ENCODE measurements around the gene POU2AF2. TPM values are rescaled to one million over a fixed set of nuclear protein-coding genes. Genes with fewer than 3 reads are reported as not detected.

Gene POU2AF2
- total and polyA plus RNA-seq, 4 experiments from 2014 or later: not detected

DNA sequence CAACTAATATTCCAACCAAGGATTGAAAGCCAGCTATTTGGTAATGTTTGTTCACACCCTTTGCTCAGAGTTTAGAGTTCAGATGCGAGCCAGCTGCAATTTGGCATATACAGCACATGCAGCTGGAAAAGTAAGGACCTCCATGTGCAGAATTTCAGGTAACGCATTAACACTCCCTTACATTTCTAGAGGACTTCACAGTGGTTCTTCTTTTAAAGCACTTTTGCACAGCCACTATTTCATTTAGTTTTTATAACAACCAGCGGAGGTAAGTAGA, 56.3 kb downstream of the POU2AF2 start:
- Histone ChIP-seq H3K4me1 (ENCODE audit: insufficient read depth, low read length) (no peaks in the 10 kb centered on the region), H3K36me3 (ENCODE audit: insufficient read depth, low read length) (no peaks in the 10 kb centered on the region), H3K27me3 (ENCODE audit: insufficient read depth, low read length) (no peaks in the 10 kb centered on the region), H3K4me3 (ENCODE audit: low read length in 2 of 2) (no peak overlapping the region), H3K27ac (ENCODE audit: low read depth, low read length) (no peak overlapping the region), H3K9me3 (ENCODE audit: control insufficient read depth in 1 of 2, low read length in 2 of 2) (no peaks in the 10 kb centered on the region)
- Mint-ChIP-seq H3K36me3 (no peaks in the 10 kb centered on the region), H3K27ac (no peak overlapping the region), H3K27me3 (peaks cover 20 to 41% of the 10 kb centered on the region in 2 donors), H3K4me1 (peaks cover 1 to 12% (median 4%) of the 10 kb centered on the region in 4 donors), H3K4me3 (no peak overlapping the region), H3K9me3 (no peaks in the 10 kb centered on the region)
- DNase-seq: no peak
- CTCF ChIA-PET (ENCODE audit: partially characterized antibody): no interaction called here
- POLR2A ChIA-PET (ENCODE audit: partially characterized antibody): no interaction called here
- intact Hi-C loops (cut with micrococcal nuclease): no loop called here

DNA sequence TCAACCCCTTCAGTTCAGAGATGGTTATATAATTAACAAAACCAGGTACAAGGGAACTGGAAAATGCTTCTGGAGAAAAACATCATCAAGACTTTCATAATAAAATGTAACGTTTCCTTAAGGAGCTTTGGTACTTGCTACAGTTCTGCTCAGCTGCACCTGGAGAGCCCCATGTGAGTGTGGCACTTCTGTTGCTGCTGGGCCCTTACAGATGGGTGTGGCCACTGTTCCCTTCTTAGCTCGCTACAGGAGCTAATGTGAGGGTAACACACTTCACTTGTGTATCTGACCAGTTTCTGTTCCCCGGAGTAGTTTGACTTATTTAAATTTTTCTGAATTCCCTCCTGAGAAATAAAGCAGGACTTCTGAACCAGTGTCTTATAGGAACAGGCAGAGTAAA, 56.8 kb downstream of the POU2AF2 start:
- H3K27ac Mint-ChIP-seq: no peak overlapping the region
- Histone ChIP-seq H3K27ac (ENCODE audit: low read depth, low read length) (no peak overlapping the region), H3K27me3 (ENCODE audit: insufficient read depth, low read length) (no peaks in the 10 kb centered on the region), H3K4me1 (ENCODE audit: insufficient read depth, low read length) (no peaks in the 10 kb centered on the region), H3K4me3 (ENCODE audit: low read length in 2 of 2) (no peak overlapping the region), H3K36me3 (ENCODE audit: insufficient read depth, low read length) (no peaks in the 10 kb centered on the region), H3K9me3 (ENCODE audit: control insufficient read depth in 1 of 2, low read length in 2 of 2) (no peaks in the 10 kb centered on the region)
- no peaks in the 10 kb centered on the region for H3K9me3 Mint-ChIP-seq
- ChIA-PET CTCF (ENCODE audit: partially characterized antibody) (interaction anchor here (1.7 kb wide), 1 partner anchor 19 kb away, joined by 7 read pairs; no protein-coding TSS in a partner anchor), POLR2A (ENCODE audit: partially characterized antibody) (no interaction called here)
- peaks cover 20 to 38% of the 10 kb centered on the region in 2 donors for H3K27me3 Mint-ChIP-seq
- no peak for DNase-seq
- peaks cover 1 to 9% (median 4%) of the 10 kb centered on the region in 4 donors for H3K4me1 Mint-ChIP-seq
- no peak overlapping the region for H3K4me3 Mint-ChIP-seq
- H3K36me3 Mint-ChIP-seq: no peaks in the 10 kb centered on the region
- intact Hi-C loops (cut with micrococcal nuclease): no loop called here

DNA sequence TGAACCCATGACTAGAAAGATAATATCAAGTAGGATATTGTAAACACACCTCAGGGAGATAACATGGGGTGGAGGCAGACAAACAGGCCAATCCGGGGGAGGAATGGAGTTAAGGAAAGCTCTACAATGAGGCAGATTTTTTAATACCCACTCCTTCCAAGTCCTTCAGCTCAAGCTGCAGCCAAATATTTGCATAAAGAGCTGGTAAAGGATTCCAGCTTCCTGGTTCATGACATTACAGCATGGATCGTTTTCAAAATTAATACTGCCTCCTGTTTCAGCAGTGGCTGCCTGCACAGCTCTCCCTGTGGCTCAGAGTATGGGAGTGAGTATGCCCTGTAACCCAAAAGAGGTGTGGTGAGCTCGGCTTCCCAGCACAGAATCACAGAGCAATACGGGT, 57.9 kb downstream of the POU2AF2 start:
- H3K4me1 Mint-ChIP-seq: peaks cover 0 to under 1% (median 0%) of the 10 kb centered on the region in 4 donors
- POLR2A ChIA-PET (ENCODE audit: partially characterized antibody): no interaction called here
- Histone ChIP-seq H3K27ac (ENCODE audit: low read depth, low read length) (no peak overlapping the region), H3K9me3 (ENCODE audit: control insufficient read depth in 1 of 2, low read length in 2 of 2) (no peaks in the 10 kb centered on the region), H3K4me1 (ENCODE audit: insufficient read depth, low read length) (no peaks in the 10 kb centered on the region), H3K27me3 (ENCODE audit: insufficient read depth, low read length) (no peaks in the 10 kb centered on the region), H3K36me3 (ENCODE audit: insufficient read depth, low read length) (no peaks in the 10 kb centered on the region), H3K4me3 (ENCODE audit: low read length in 2 of 2) (no peak overlapping the region)
- no peaks in the 10 kb centered on the region for H3K36me3 Mint-ChIP-seq
- H3K27me3 Mint-ChIP-seq: peaks cover 21 to 33% of the 10 kb centered on the region in 2 donors
- DNase-seq: no peak
- CTCF ChIA-PET (ENCODE audit: partially characterized antibody): interaction anchor here (0.9 to 1.7 kb wide), 2 partner anchors 21 to 125 kb away, joined by 3 to 7 read pairs; no protein-coding TSS in a partner anchor
- no peaks in the 10 kb centered on the region for H3K9me3 Mint-ChIP-seq
- no peak overlapping the region for H3K27ac Mint-ChIP-seq
- no peak overlapping the region for H3K4me3 Mint-ChIP-seq
- intact Hi-C loops (cut with micrococcal nuclease): no loop called here

DNA sequence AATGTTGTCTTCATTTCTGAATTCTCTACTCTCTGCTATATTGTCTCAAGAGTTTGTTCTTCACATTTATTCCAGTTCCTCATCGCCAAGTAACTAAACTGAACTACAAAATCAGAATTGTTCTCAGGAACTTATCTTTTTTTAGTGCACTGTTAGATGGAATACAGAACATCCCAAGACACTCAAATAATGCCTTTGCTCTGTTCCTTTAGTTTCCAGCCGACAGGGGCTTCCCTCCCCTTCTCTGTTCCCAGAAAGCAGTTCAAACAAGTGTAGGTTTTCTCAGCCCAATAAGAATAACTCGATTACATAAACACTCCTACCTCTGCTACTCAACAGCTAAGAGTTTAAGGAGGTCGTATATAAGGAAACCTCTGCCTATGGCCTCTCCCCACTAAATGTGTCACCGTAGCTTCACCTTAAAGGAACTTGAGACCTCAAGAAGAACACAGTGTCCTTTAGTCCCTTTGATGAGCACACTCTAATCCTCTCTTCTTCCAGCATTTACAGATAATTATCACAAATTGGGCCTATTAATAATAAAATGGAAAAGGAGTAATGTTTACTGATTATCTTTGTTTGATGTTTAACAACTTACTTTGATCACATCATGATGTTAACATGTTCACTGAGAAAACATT, 59.8 kb downstream of the POU2AF2 start:
- CTCF ChIA-PET (ENCODE audit: partially characterized antibody): no interaction called here
- Mint-ChIP-seq H3K4me1 (no peaks in the 10 kb centered on the region), H3K27me3 (peaks cover 20 to 41% of the 10 kb centered on the region in 2 donors), H3K36me3 (no peaks in the 10 kb centered on the region), H3K27ac (no peak overlapping the region), H3K4me3 (no peak overlapping the region), H3K9me3 (no peaks in the 10 kb centered on the region)
- H3K4me3 ChIP-seq (ENCODE audit: low read length in 2 of 2): no peak overlapping the region
- intact Hi-C loops (cut with micrococcal nuclease): no loop called here
- H3K27ac ChIP-seq (ENCODE audit: low read depth, low read length): no peak overlapping the region
- POLR2A ChIA-PET (ENCODE audit: partially characterized antibody): no interaction called here
- H3K27me3 ChIP-seq (ENCODE audit: insufficient read depth, low read length): no peaks in the 10 kb centered on the region
- H3K36me3 ChIP-seq (ENCODE audit: insufficient read depth, low read length): no peaks in the 10 kb centered on the region
- no peak for DNase-seq
- no peaks in the 10 kb centered on the region for H3K9me3 ChIP-seq (ENCODE audit: control insufficient read depth in 1 of 2, low read length in 2 of 2)
- no peaks in the 10 kb centered on the region for H3K4me1 ChIP-seq (ENCODE audit: insufficient read depth, low read length)

DNA sequence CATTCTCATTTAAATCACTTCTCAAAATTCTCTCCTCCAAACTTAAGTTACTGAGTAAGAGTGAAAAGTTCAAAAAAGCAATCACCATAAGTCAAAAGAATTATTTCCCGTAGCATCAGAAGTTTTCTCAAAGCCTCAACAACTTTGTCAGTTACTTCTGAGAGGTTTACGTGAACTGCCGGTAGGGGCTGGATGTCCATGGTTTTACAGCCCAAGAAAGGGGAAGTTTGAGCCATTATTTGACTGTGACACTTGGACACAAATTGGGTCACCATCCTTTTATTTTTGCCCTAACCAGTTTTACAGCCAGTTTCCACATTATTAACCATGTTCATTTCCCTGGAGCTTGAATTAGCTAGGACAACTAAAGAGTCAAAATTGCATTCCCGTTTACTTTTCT, 60.4 kb downstream of the POU2AF2 start:
- POLR2A ChIA-PET (ENCODE audit: partially characterized antibody): no interaction called here
- intact Hi-C loops (cut with micrococcal nuclease): no loop called here
- Histone ChIP-seq H3K9me3 (ENCODE audit: control insufficient read depth in 1 of 2, low read length in 2 of 2) (no peaks in the 10 kb centered on the region), H3K4me3 (ENCODE audit: low read length in 2 of 2) (no peak overlapping the region), H3K27ac (ENCODE audit: low read depth, low read length) (no peak overlapping the region), H3K27me3 (ENCODE audit: insufficient read depth, low read length) (no peaks in the 10 kb centered on the region), H3K36me3 (ENCODE audit: insufficient read depth, low read length) (no peaks in the 10 kb centered on the region), H3K4me1 (ENCODE audit: insufficient read depth, low read length) (no peaks in the 10 kb centered on the region)
- H3K9me3 Mint-ChIP-seq: no peaks in the 10 kb centered on the region
- DNase-seq: no peak
- no peaks in the 10 kb centered on the region for H3K36me3 Mint-ChIP-seq
- no peaks in the 10 kb centered on the region for H3K4me1 Mint-ChIP-seq
- no peak overlapping the region for H3K27ac Mint-ChIP-seq
- no peak overlapping the region for H3K4me3 Mint-ChIP-seq
- H3K27me3 Mint-ChIP-seq: peaks cover 16 to 37% of the 10 kb centered on the region in 2 donors
- CTCF ChIA-PET (ENCODE audit: partially characterized antibody): no interaction called here

DNA sequence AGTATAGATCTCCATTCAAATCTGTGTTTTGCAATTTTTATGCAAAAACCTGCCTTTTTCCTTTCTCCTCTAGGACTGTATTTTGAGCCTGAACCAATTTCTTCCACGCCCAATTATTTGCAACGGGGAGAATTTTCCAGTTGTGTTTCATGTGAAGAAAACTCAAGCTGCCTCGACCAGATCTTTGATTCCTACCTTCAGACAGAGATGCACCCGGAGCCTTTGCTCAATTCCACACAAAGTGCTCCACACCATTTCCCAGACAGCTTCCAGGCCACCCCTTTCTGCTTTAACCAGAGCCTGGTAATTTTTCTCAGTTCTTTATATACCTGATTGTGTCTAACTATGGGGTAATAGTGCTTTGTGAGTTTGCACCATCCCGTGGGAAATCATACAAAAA, 60.8 kb downstream of the POU2AF2 start:
- intact Hi-C loops (cut with micrococcal nuclease): no loop called here
- CTCF ChIA-PET (ENCODE audit: partially characterized antibody): no interaction called here
- Histone ChIP-seq H3K27ac (ENCODE audit: low read depth, low read length) (no peak overlapping the region), H3K9me3 (ENCODE audit: control insufficient read depth in 1 of 2, low read length in 2 of 2) (no peaks in the 10 kb centered on the region), H3K4me3 (ENCODE audit: low read length in 2 of 2) (no peak overlapping the region), H3K36me3 (ENCODE audit: insufficient read depth, low read length) (no peaks in the 10 kb centered on the region), H3K4me1 (ENCODE audit: insufficient read depth, low read length) (no peaks in the 10 kb centered on the region), H3K27me3 (ENCODE audit: insufficient read depth, low read length) (no peaks in the 10 kb centered on the region)
- Mint-ChIP-seq H3K9me3 (no peaks in the 10 kb centered on the region), H3K36me3 (no peaks in the 10 kb centered on the region), H3K27me3 (peaks cover 15 to 34% of the 10 kb centered on the region in 2 donors), H3K4me3 (no peak overlapping the region), H3K4me1 (no peaks in the 10 kb centered on the region), H3K27ac (no peak overlapping the region)
- DNase-seq: no peak
- POLR2A ChIA-PET (ENCODE audit: partially characterized antibody): no interaction called here

DNA sequence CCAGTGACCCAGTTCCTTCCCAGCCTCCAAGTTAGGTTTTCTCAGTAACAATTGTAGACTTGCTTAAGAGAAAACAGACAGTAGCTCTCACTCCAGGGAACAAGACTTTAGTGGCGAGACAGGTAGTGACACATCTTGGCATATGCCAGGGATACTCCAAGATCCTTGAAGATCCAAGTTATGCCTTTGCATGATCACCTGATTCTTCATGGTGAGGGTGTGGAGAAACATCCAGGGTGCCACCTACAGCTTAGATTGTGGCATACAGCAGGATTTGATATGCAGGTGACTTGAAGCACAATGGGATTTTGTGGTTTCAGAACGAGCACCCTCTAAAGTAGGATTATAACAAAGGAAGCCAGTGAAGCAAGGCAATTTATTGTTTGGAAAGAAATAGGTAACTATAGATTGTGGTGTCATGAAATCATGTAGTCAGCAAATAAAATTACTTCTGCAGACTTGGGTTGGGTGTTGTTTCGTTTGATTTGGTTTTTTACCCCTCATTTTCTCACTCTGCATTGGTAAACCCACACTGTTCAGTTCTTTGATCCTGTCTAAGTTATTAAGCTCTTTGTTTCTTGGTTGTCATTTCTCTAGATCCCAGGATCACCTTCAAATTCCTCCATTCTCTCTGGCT, 62.1 kb downstream of the POU2AF2 start:
- Histone ChIP-seq H3K4me1 (ENCODE audit: insufficient read depth, low read length) (no peaks in the 10 kb centered on the region), H3K9me3 (ENCODE audit: control insufficient read depth in 1 of 2, low read length in 2 of 2) (no peaks in the 10 kb centered on the region), H3K27me3 (ENCODE audit: insufficient read depth, low read length) (no peaks in the 10 kb centered on the region), H3K27ac (ENCODE audit: low read depth, low read length) (no peak overlapping the region), H3K4me3 (ENCODE audit: low read length in 2 of 2) (no peak overlapping the region), H3K36me3 (ENCODE audit: insufficient read depth, low read length) (no peaks in the 10 kb centered on the region)
- no peak for DNase-seq
- ChIA-PET CTCF (ENCODE audit: partially characterized antibody) (interaction anchor here (1.0 kb wide), 1 partner anchor 25 kb away, joined by 3 read pairs; no protein-coding TSS in a partner anchor), POLR2A (ENCODE audit: partially characterized antibody) (no interaction called here)
- no peaks in the 10 kb centered on the region for H3K36me3 Mint-ChIP-seq
- H3K9me3 Mint-ChIP-seq: peaks cover 0 to 2% (median 0%) of the 10 kb centered on the region in 8 donors
- no peak overlapping the region for H3K4me3 Mint-ChIP-seq
- H3K4me1 Mint-ChIP-seq: no peaks in the 10 kb centered on the region
- intact Hi-C loops (cut with micrococcal nuclease): no loop called here
- H3K27me3 Mint-ChIP-seq: peaks cover 17 to 25% of the 10 kb centered on the region in 2 donors
- H3K27ac Mint-ChIP-seq: no peak overlapping the region
